Adrenal gland (tissue), 5 donors: ENCODE measurements around the gene PLXNA2.

Source experiments
- CTCF ChIP-seq, 6 experiments: fragments of 450-650 bp in 4 of 6; fragments of 200-600 bp in 2 of 6; sonication (generic) in 1 of 6; IDR thresholded peaks; 1 replicate in 5 of 6; 2 replicates in 1 of 6; pipeline versions ENCODE4 v1.5.1 to v1.8.0; 2016 to 2021; ENCODE audit warnings: antibody characterized with exemption in 6 of 6, mild to moderate bottlenecking in 2 of 6, moderate library complexity in 1 of 6
- POLR2A ChIP-seq, 2 donors: fragments of 450-650 bp; IDR thresholded peaks; one replicate each; pipeline ENCODE4 v1.6.1; 2017; ENCODE audit warnings: antibody characterized with exemption in 2 of 2, mild to moderate bottlenecking in 2 of 2, moderate library complexity in 1 of 2
- donor health status: DM: no; HTN: no; CAD: no.

- TF ChIP-seq CTCF (IDR thresholded peaks at IDR 0.05) (no peak), POLR2A (IDR thresholded peaks at IDR 0.05) (no peak)
These were observed 172.7 kb downstream of the PLXNA2 start for GRCh38 chr1:208071435-208072031.
